IgD-negative memory B cell (primary cell): ENCODE data around the gene DVL1. TPM values are rescaled to one million over a fixed set of nuclear protein-coding genes. Genes with fewer than 3 reads are reported as not detected.

Experiments used
- H3K27ac Mint-ChIP-seq, 3 donors: one replicate each; pipeline ENCODE4 v1.8.0; 2020 to 2022; ENCODE audit warnings: mild to moderate bottlenecking in 3 of 3, mixed read lengths in 3 of 3, moderate library complexity in 1 of 3
- H3K27me3 Mint-ChIP-seq: one replicate; pipeline ENCODE4 v1.8.0; 2021; ENCODE audit warnings: mixed read lengths
- H3K36me3 Mint-ChIP-seq: one replicate; pipeline ENCODE4 v1.8.0; 2020; ENCODE audit warnings: mild to moderate bottlenecking, mixed read lengths
- H3K4me1 Mint-ChIP-seq, 3 donors: one replicate each; pipeline ENCODE4 v1.8.0; 2020 to 2022; ENCODE audit warnings: mixed read lengths in 3 of 3, mild to moderate bottlenecking in 1 of 3
- H3K4me3 Mint-ChIP-seq, 4 donors: one replicate each; pipeline ENCODE4 v1.8.0; 2020 to 2022; ENCODE audit warnings: mild to moderate bottlenecking in 4 of 4, mixed read lengths in 4 of 4, moderate library complexity in 3 of 4
- H3K9me3 Mint-ChIP-seq, 3 donors: one replicate each; pipeline ENCODE4 v1.8.0; 2020 to 2021; ENCODE audit warnings: mixed read lengths in 3 of 3, mild to moderate bottlenecking in 1 of 3
- polyA plus RNA-seq: library from polyadenylated mRNA; unstranded; fragments of 300-500 nt; fragmentation: Illumina TruSeq; gene quantifications from one replicate; pipeline ENCODE4 v1.2.3, GENCODE V29; 2021

The DVL1 gene
- polyA plus RNA-seq, 1 donor from 2014 or later: 1.0 TPM

GRCh38 chr1:1332774-1333480 lies 16.3 kb downstream of the DVL1 start:
- H3K27me3 Mint-ChIP-seq: no peaks in the 10 kb centered on the region
- peaks cover 4% of the 10 kb centered on the region for H3K36me3 Mint-ChIP-seq
- H3K4me1 Mint-ChIP-seq: peaks cover 8 to 14% (median 8%) of the 10 kb centered on the region in 3 donors
- no peak overlapping the region for H3K27ac Mint-ChIP-seq
- H3K9me3 Mint-ChIP-seq: no peaks in the 10 kb centered on the region
- H3K4me3 Mint-ChIP-seq: no peak overlapping the region

GRCh38 chr1:1332031-1332755 lies 17.0 kb downstream of the DVL1 start:
- Mint-ChIP-seq H3K9me3 (no peaks in the 10 kb centered on the region), H3K4me3 (no peak overlapping the region)

GRCh38 chr1:1331068-1331965 lies 17.9 kb downstream of the DVL1 start, which contains the start of gene TAS1R3:
Gene TAS1R3, plus strand, starts transcription at chr1:1331280. Its CDS starts 66 bp downstream, at chr1:1331346.
- no peaks in the 10 kb centered on the region for H3K9me3 Mint-ChIP-seq
- H3K4me1 Mint-ChIP-seq: peaks cover 8 to 14% (median 8%) of the 10 kb centered on the region in 3 donors
- H3K27ac Mint-ChIP-seq: peak within 1 kb of the TSS in 2 of 3 donors; percentile 46 to 64
- H3K27me3 Mint-ChIP-seq: no peaks in the 10 kb centered on the region
- H3K36me3 Mint-ChIP-seq: peaks cover 4% of the 10 kb centered on the region
- H3K4me3 Mint-ChIP-seq: peak within 1 kb of the TSS; percentile 63 to 89 (median 78)

More at GRCh38 chr1:1332031-1332755, 17.0 kb downstream of the DVL1 start:
- Mint-ChIP-seq H3K27ac (no peak overlapping the region), H3K36me3 (peaks cover 4% of the 10 kb centered on the region), H3K27me3 (no peaks in the 10 kb centered on the region), H3K4me1 (peaks cover 8 to 14% (median 8%) of the 10 kb centered on the region in 3 donors)

GRCh38 chr1:1330366-1331067 lies 18.7 kb downstream of the DVL1 start:
- no peaks in the 10 kb centered on the region for H3K27me3 Mint-ChIP-seq
- H3K27ac Mint-ChIP-seq: peak overlapping the region in 1 of 3 donors; percentile 64
- no peaks in the 10 kb centered on the region for H3K9me3 Mint-ChIP-seq
- peaks cover 8 to 18% (median 12%) of the 10 kb centered on the region in 3 donors for H3K4me1 Mint-ChIP-seq
- H3K36me3 Mint-ChIP-seq: peaks cover 4% of the 10 kb centered on the region
- peak overlapping the region; percentile 63 to 89 (median 78) for H3K4me3 Mint-ChIP-seq

- H3K27ac Mint-ChIP-seq: peak overlapping the region in 2 of 3 donors; percentile 46 to 64
- no peaks in the 10 kb centered on the region for H3K9me3 Mint-ChIP-seq
- H3K4me3 Mint-ChIP-seq: peak overlapping the region in 2 of 4 donors; percentile 39 to 83
These were observed 19.7 kb downstream of the DVL1 start for GRCh38 chr1:1329304-1330210.

GRCh38 chr1:1328254-1328653 lies 21.0 kb downstream of the DVL1 start:
- Mint-ChIP-seq H3K4me3 (no peak overlapping the region), H3K9me3 (no peaks in the 10 kb centered on the region), H3K27ac (no peak overlapping the region), H3K27me3 (no peaks in the 10 kb centered on the region), H3K4me1 (peaks cover 8 to 20% (median 14%) of the 10 kb centered on the region in 3 donors), H3K36me3 (peaks cover 4% of the 10 kb centered on the region)

More at GRCh38 chr1:1329304-1330210, 19.7 kb downstream of the DVL1 start:
- peaks cover 4% of the 10 kb centered on the region for H3K36me3 Mint-ChIP-seq
- no peaks in the 10 kb centered on the region for H3K27me3 Mint-ChIP-seq
- peaks cover 8 to 18% (median 12%) of the 10 kb centered on the region in 3 donors for H3K4me1 Mint-ChIP-seq

GRCh38 chr1:1327291-1327690 lies 21.9 kb downstream of the DVL1 start:
- peak overlapping the region in 1 of 3 donors; percentile 68 for H3K27ac Mint-ChIP-seq
- H3K9me3 Mint-ChIP-seq: no peaks in the 10 kb centered on the region
- peak overlapping the region in 1 of 4 donors; percentile 49 for H3K4me3 Mint-ChIP-seq
- no peaks in the 10 kb centered on the region for H3K27me3 Mint-ChIP-seq
- peaks cover 8 to 23% (median 18%) of the 10 kb centered on the region in 3 donors for H3K4me1 Mint-ChIP-seq
- H3K36me3 Mint-ChIP-seq: peaks cover 4% of the 10 kb centered on the region

GRCh38 chr1:1326075-1326605 lies 23.1 kb downstream of the DVL1 start:
- H3K4me3 Mint-ChIP-seq: peak overlapping the region; percentile 50 to 87 (median 81)
- no peaks in the 10 kb centered on the region for H3K9me3 Mint-ChIP-seq
- H3K36me3 Mint-ChIP-seq: peaks cover 4% of the 10 kb centered on the region
- H3K27ac Mint-ChIP-seq: peak overlapping the region in 2 of 3 donors; percentile 65 to 81
- H3K4me1 Mint-ChIP-seq: peaks cover 7 to 25% (median 21%) of the 10 kb centered on the region in 3 donors
- H3K27me3 Mint-ChIP-seq: no peaks in the 10 kb centered on the region

- Mint-ChIP-seq H3K27me3 (no peaks in the 10 kb centered on the region), H3K27ac (peak overlapping the region; percentile 35 to 81 (median 65)), H3K4me1 (peaks cover 4 to 21% (median 21%) of the 10 kb centered on the region in 3 donors), H3K4me3 (peak overlapping the region; percentile 76 to 87 (median 82)), H3K36me3 (peaks cover 4% of the 10 kb centered on the region), H3K9me3 (no peaks in the 10 kb centered on the region)
These were observed 23.7 kb downstream of the DVL1 start for GRCh38 chr1:1325288-1326074.

GRCh38 chr1:1324524-1325287 lies 24.5 kb downstream of the DVL1 start, which contains the start of the genes CPTP and INTS11:
Gene CPTP, plus strand, starts transcription at chr1:1324802. Its CDS starts 2,109 bp downstream, at chr1:1326911.
Gene INTS11, minus strand, starts transcription at chr1:1324660. Its CDS starts 52 bp downstream, at chr1:1324608.
- peak within 1 kb of the TSS; percentile 85 to 94 (median 90) for H3K4me3 Mint-ChIP-seq
- H3K9me3 Mint-ChIP-seq: no peaks in the 10 kb centered on the region
- H3K27ac Mint-ChIP-seq: peak within 1 kb of the TSS; percentile 85 to 97 (median 93)
- H3K4me1 Mint-ChIP-seq: peaks cover 0 to 17% (median 17%) of the 10 kb centered on the region in 3 donors
- no peaks in the 10 kb centered on the region for H3K27me3 Mint-ChIP-seq
- peaks cover 4% of the 10 kb centered on the region for H3K36me3 Mint-ChIP-seq

GRCh38 chr1:1324084-1324523 lies 25.1 kb downstream of the DVL1 start:
- H3K27ac Mint-ChIP-seq: peak overlapping the region in 1 of 3 donors; percentile 70
- peak overlapping the region; percentile 84 to 94 (median 88) for H3K4me3 Mint-ChIP-seq
- no peaks in the 10 kb centered on the region for H3K9me3 Mint-ChIP-seq
- no peaks in the 10 kb centered on the region for H3K27me3 Mint-ChIP-seq
- H3K4me1 Mint-ChIP-seq: peaks cover 0 to 16% (median 13%) of the 10 kb centered on the region in 3 donors
- H3K36me3 Mint-ChIP-seq: peaks cover 3% of the 10 kb centered on the region
